Neural cell (in vitro differentiated cells): ENCODE results near the gene ZNF396. TPM values are rescaled to one million over a fixed set of nuclear protein-coding genes. Genes with fewer than 3 reads are reported as not detected.

Source experiments
- H2AFZ ChIP-seq: fragments of 200-600, 300-800 bp; sonication (generic), shearing (Covaris generic); 2 replicates; pipeline ENCODE4 v1.6.0; 2014; ENCODE audit warnings: low read depth, mild to moderate bottlenecking, antibody characterized with exemption, low read length, moderate library complexity
- H3F3A ChIP-seq: fragments of 200-600 bp; shearing (Covaris generic); 2 replicates; pipeline ENCODE4 v1.6.1; 2016; ENCODE audit warnings: mild to moderate bottlenecking, moderate library complexity, mixed read lengths, antibody characterized with exemption, low read length; ENCODE audit not compliant: insufficient read depth, poor library complexity, severe bottlenecking
- H3K27ac ChIP-seq: fragments of 200-600, 300-800 bp; sonication (generic), shearing (Covaris generic); 2 replicates; pipeline ENCODE4 v1.5.1; 2014; ENCODE audit warnings: mild to moderate bottlenecking, low read length, moderate library complexity
- H3K27me3 ChIP-seq: fragments of 300-800, 200-600 bp; sonication (generic), shearing (Covaris generic); 2 replicates; pipeline ENCODE4 v1.6.0; 2014; ENCODE audit warnings: mild to moderate bottlenecking, low read depth, low read length, moderate library complexity; ENCODE audit not compliant: insufficient read depth
- H3K36me3 ChIP-seq: fragments of 300-800, 200-600 bp; sonication (generic), shearing (Covaris generic); 2 replicates; pipeline ENCODE4 v1.5.1; 2014; ENCODE audit warnings: mild to moderate bottlenecking, antibody characterized with exemption, low read length, moderate library complexity; ENCODE audit not compliant: insufficient read depth
- H3K4me2 ChIP-seq: fragments of 300-800, 200-600 bp; sonication (generic), shearing (Covaris generic); 2 replicates; pipeline ENCODE4 v1.6.0; 2014; ENCODE audit warnings: mild to moderate bottlenecking, low read length
- H3K4me3 ChIP-seq: fragments of 300-800, 200-600 bp; sonication (generic), shearing (Covaris generic); 2 replicates; pipeline ENCODE4 v1.5.1; 2014; ENCODE audit warnings: mild to moderate bottlenecking, low read length, moderate library complexity
- H3K79me2 ChIP-seq: fragments of 200-600 bp; shearing (Covaris generic); replicated peaks from 2 replicates; pipeline ENCODE4 v1.6.0; 2014; ENCODE audit warnings: mild to moderate bottlenecking, low read length, moderate library complexity; ENCODE audit not compliant: insufficient read depth
- H3K9ac ChIP-seq: fragments of 300-800, 200-600 bp; sonication (generic), shearing (Covaris generic); 2 replicates; pipeline ENCODE4 v1.6.1; 2016; ENCODE audit warnings: mild to moderate bottlenecking, low read length, mixed read lengths
- H3K9me2 ChIP-seq: fragments of 200-600 bp; shearing (Covaris generic); 2 replicates; pipeline ENCODE4 v1.6.1; 2016; ENCODE audit warnings: mild to moderate bottlenecking, low read length, mixed read lengths; ENCODE audit not compliant: insufficient read depth
- H3K9me3 ChIP-seq: fragments of 200-600, 300-800 bp; sonication (generic), shearing (Covaris generic); 2 replicates; pipeline ENCODE4 v1.6.1; 2016; ENCODE audit warnings: mild to moderate bottlenecking, mixed run types, low read length, moderate library complexity, mixed read lengths
- H4K20me1 ChIP-seq: fragments of 200-600 bp; shearing (Covaris generic); 2 replicates; pipeline ENCODE4 v1.6.1; 2016; ENCODE audit warnings: mild to moderate bottlenecking, mixed run types; ENCODE audit not compliant: insufficient read depth
- EP300 ChIP-seq: fragments of 450-650 bp; conservative IDR thresholded peaks from 2 replicates; pipeline ENCODE4 v1.6.1; 2014; ENCODE audit warnings: antibody characterized with exemption, mild to moderate bottlenecking, moderate library complexity; ENCODE audit not compliant: poor library complexity, severe bottlenecking
- EZH2 ChIP-seq: fragments of 200-600, 300-800 bp; shearing (Covaris generic), sonication (generic); IDR thresholded peaks from 2 replicates; pipeline ENCODE4 v1.6.1; 2014; ENCODE audit warnings: antibody characterized with exemption, low read length, borderline replicate concordance, mild to moderate bottlenecking; ENCODE audit not compliant: insufficient read depth, poor library complexity, severe bottlenecking
- MXI1 ChIP-seq: fragments of 450-650 bp; conservative IDR thresholded peaks from 2 replicates; pipeline ENCODE4 v1.6.1; 2014; ENCODE audit warnings: antibody characterized with exemption, mild to moderate bottlenecking; ENCODE audit not compliant: poor library complexity, severe bottlenecking
- POLR2AphosphoS5 ChIP-seq: IDR thresholded peaks from 2 replicates; pipeline ENCODE4 v1.6.1; 2012
- RAD21 ChIP-seq: fragments of 450-650 bp; conservative IDR thresholded peaks from 2 replicates; pipeline ENCODE4 v1.6.1; 2014; ENCODE audit warnings: antibody characterized with exemption, mild to moderate bottlenecking, moderate library complexity
- SMC3 ChIP-seq: fragments of 450-650 bp; conservative IDR thresholded peaks from 2 replicates; pipeline ENCODE4 v1.6.1; 2014; ENCODE audit warnings: antibody characterized with exemption, mild to moderate bottlenecking, moderate library complexity; ENCODE audit not compliant: poor library complexity
- TAF1 ChIP-seq: IDR thresholded peaks from 2 replicates; pipeline ENCODE4 v1.6.1; 2012; ENCODE audit warnings: low read depth
- polyA plus RNA-seq: library from polyadenylated mRNA; depleted of rRNA; stranded (reverse); fragments of >200 nt; gene quantifications from 2 replicates; pipeline ENCODE4 v1.2.3, GENCODE V29; 2014
- TF ChIP-seq, protein P1 (sequence below): IDR thresholded peaks from 2 replicates; pipeline ENCODE4 v1.6.1; 2012; ENCODE audit warnings: borderline replicate concordance
- TF ChIP-seq, protein P2 (sequence below): fragments of 450-650 bp; IDR thresholded peaks from 2 replicates; pipeline ENCODE4 v1.5.1; 2014; ENCODE audit warnings: antibody characterized with exemption, mild to moderate bottlenecking, moderate library complexity; ENCODE audit not compliant: poor library complexity, severe bottlenecking

Gene ZNF396
- polyA plus RNA-seq, 1 donor from 2014 or later = 0.92 TPM

DNA sequence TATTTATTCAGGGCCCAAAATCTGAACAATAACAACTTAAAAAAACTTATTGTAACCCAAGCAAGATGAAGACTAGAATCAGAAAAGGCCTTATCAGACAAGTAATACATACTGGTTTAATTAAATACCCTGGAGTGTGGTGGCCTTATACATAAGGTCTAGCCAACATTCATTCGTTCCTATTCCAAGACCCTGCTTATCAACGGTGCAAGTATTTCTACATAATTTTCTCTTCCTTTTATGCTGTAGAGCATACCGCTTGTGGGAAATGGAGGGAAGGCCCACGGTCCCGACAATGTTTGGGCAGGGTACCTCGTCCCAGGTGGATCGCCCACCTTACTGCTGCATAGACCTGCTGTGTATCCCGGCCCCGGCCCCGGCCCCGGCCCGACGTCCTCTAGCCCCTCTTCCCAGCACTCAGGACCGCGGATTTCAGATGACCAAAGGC is 33.6 kb downstream of the ZNF396 start:
- Histone ChIP-seq H3K4me2 (peak overlapping the region; percentile 62), H2AFZ (peak overlapping the region; percentile 99), H3K27me3 (no peaks in the 10 kb centered on the region), H3K36me3 (peaks cover 5% of the 10 kb centered on the region), H3K79me2 (peaks cover 53% of the 10 kb centered on the region), H3K27ac (peak overlapping the region; percentile 99), H3K9ac (peak overlapping the region; percentile 100), H3K9me2 (no peaks in the 10 kb centered on the region), H3F3A (no peaks in the 10 kb centered on the region), H3K4me3 (peak overlapping the region; percentile 85), H4K20me1 (peaks cover 5% of the 10 kb centered on the region), H3K9me3 (no peaks in the 10 kb centered on the region)
- TF ChIP-seq SMC3 = no peak
- no peak for TF ChIP-seq TAF1
- TF ChIP-seq, protein P1, sequence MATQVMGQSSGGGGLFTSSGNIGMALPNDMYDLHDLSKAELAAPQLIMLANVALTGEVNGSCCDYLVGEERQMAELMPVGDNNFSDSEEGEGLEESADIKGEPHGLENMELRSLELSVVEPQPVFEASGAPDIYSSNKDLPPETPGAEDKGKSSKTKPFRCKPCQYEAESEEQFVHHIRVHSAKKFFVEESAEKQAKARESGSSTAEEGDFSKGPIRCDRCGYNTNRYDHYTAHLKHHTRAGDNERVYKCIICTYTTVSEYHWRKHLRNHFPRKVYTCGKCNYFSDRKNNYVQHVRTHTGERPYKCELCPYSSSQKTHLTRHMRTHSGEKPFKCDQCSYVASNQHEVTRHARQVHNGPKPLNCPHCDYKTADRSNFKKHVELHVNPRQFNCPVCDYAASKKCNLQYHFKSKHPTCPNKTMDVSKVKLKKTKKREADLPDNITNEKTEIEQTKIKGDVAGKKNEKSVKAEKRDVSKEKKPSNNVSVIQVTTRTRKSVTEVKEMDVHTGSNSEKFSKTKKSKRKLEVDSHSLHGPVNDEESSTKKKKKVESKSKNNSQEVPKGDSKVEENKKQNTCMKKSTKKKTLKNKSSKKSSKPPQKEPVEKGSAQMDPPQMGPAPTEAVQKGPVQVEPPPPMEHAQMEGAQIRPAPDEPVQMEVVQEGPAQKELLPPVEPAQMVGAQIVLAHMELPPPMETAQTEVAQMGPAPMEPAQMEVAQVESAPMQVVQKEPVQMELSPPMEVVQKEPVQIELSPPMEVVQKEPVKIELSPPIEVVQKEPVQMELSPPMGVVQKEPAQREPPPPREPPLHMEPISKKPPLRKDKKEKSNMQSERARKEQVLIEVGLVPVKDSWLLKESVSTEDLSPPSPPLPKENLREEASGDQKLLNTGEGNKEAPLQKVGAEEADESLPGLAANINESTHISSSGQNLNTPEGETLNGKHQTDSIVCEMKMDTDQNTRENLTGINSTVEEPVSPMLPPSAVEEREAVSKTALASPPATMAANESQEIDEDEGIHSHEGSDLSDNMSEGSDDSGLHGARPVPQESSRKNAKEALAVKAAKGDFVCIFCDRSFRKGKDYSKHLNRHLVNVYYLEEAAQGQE = no peak
- TF ChIP-seq RAD21 = no peak
- TF ChIP-seq POLR2AphosphoS5 = no peak
- no peak for TF ChIP-seq MXI1
- TF ChIP-seq EP300 = no peak
- no peak for TF ChIP-seq EZH2
- TF ChIP-seq, protein P2, sequence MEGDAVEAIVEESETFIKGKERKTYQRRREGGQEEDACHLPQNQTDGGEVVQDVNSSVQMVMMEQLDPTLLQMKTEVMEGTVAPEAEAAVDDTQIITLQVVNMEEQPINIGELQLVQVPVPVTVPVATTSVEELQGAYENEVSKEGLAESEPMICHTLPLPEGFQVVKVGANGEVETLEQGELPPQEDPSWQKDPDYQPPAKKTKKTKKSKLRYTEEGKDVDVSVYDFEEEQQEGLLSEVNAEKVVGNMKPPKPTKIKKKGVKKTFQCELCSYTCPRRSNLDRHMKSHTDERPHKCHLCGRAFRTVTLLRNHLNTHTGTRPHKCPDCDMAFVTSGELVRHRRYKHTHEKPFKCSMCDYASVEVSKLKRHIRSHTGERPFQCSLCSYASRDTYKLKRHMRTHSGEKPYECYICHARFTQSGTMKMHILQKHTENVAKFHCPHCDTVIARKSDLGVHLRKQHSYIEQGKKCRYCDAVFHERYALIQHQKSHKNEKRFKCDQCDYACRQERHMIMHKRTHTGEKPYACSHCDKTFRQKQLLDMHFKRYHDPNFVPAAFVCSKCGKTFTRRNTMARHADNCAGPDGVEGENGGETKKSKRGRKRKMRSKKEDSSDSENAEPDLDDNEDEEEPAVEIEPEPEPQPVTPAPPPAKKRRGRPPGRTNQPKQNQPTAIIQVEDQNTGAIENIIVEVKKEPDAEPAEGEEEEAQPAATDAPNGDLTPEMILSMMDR = no peak

DNA sequence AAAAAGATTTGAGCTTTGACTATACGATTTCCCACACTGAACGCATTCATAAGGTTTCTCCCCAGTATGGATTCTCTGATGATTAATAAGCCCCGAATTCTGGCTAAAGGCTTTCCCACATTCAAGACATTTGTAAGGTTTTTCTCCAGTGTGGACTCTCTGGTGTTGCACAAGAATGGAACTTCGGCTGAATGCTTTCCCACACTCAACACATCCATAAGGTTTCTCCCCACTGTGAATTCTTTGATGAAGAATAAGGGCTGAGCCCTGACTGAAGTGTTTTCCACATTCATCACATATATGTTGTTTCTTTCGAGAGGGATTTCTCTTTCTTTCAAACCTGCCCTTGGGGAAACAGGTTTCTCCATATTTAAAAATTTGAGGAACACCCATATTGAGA is 39.9 kb downstream of the ZNF396 start:
- peaks cover 20% of the 10 kb centered on the region for H3K36me3 ChIP-seq
- no peak overlapping the region for H3K27ac ChIP-seq
- H3K27me3 ChIP-seq = no peaks in the 10 kb centered on the region
- no peaks in the 10 kb centered on the region for H3K9me3 ChIP-seq
- H2AFZ ChIP-seq = no peak overlapping the region
- peaks cover 44% of the 10 kb centered on the region for H3K79me2 ChIP-seq
- H3F3A ChIP-seq = no peaks in the 10 kb centered on the region
- H3K9me2 ChIP-seq = no peaks in the 10 kb centered on the region
- no peak overlapping the region for H3K9ac ChIP-seq
- no peak for TF ChIP-seq RAD21
- TF ChIP-seq, protein P2 = no peak
- H3K4me2 ChIP-seq = no peak overlapping the region
- peaks cover 4% of the 10 kb centered on the region for H4K20me1 ChIP-seq
- no peak overlapping the region for H3K4me3 ChIP-seq
